K562 (cell line): ENCODE measurements around the gene CEACAM18. TPM values are rescaled to one million over a fixed set of nuclear protein-coding genes. Genes with fewer than 3 reads are reported as not detected.

Experiments used
- ARID3A ChIP-seq: IDR thresholded peaks from 2 replicates; pipeline ENCODE4 v1.6.1; 2012; ENCODE audit warnings: low read depth, low read length, improper control_type of control experiment, borderline replicate concordance
- CHCHD3 ChIP-seq: fragments of 250-450 bp; sonication (Bioruptor Pico); IDR thresholded peaks from 2 replicates; pipeline ENCODE4 v2.1.2; 2022; ENCODE audit warnings: mild to moderate bottlenecking
- EP300 ChIP-seq: IDR thresholded peaks from 2 replicates; pipeline ENCODE4 v1.6.1; 2012; ENCODE audit warnings: low read length, improper control_type of control experiment
- ETV6 ChIP-seq, 3 experiments: fragments of 150-350 bp in 1 of 3; sonication (generic) in 1 of 3; formaldehyde crosslinking in 1 of 3; IDR thresholded peaks; 2 replicates each; pipeline versions ENCODE4 v1.6.1 to v1.8.0; 2014 to 2022; ENCODE audit warnings: borderline replicate concordance in 2 of 3, low read depth in 2 of 3, antibody characterized with exemption in 1 of 3, low read length in 1 of 3, mild to moderate bottlenecking in 1 of 3, missing genetic modification reagents in 1 of 3
- HDAC3 ChIP-seq: fragments of 450-650 bp; IDR thresholded peaks from 2 replicates; pipeline ENCODE4 v1.6.1; 2018; ENCODE audit warnings: borderline replicate concordance, mild to moderate bottlenecking, moderate library complexity; ENCODE audit not compliant: partially characterized antibody
- IFI16 ChIP-seq: fragments of 250-450 bp; sonication (Bioruptor Pico); IDR thresholded peaks from 2 replicates; pipeline ENCODE4 v2.1.2; 2022; ENCODE audit warnings: mild to moderate bottlenecking, inconsistent platforms
- ILF3 ChIP-seq: fragments of 450-650 bp; IDR thresholded peaks from 2 replicates; pipeline ENCODE4 v1.6.1; 2018; ENCODE audit warnings: antibody characterized with exemption, mild to moderate bottlenecking, moderate library complexity, borderline replicate concordance
- SIN3B ChIP-seq: fragments of 450-650 bp; IDR thresholded peaks from 2 replicates; pipeline ENCODE4 v1.6.1; 2017; ENCODE audit warnings: low read depth, mild to moderate bottlenecking, moderate library complexity
- SMARCE1 ChIP-seq: fragments of 450-650 bp; IDR thresholded peaks from 2 replicates; pipeline ENCODE4 v1.7.1; 2016; ENCODE audit warnings: mild to moderate bottlenecking
- TARDBP ChIP-seq: fragments of 450-650 bp; IDR thresholded peaks from 2 replicates; pipeline ENCODE4 v1.6.1; 2016
- TBL1XR1 ChIP-seq, 2 experiments: IDR thresholded peaks; 2 replicates each; pipeline ENCODE4 v1.6.1; 2012; ENCODE audit warnings: improper control_type of control experiment in 2 of 2, low read length in 2 of 2, mild to moderate bottlenecking in 1 of 2
- TSHZ1 ChIP-seq: fragments of 250-450 bp; sonication (Bioruptor Pico); IDR thresholded peaks from 2 replicates; pipeline ENCODE4 v1.4.0; 2020; ENCODE audit warnings: mild to moderate bottlenecking, moderate library complexity
- ZBTB11 ChIP-seq, 3 experiments: fragments of 200-800 bp in 1 of 3; fragments of 250-450 bp in 1 of 3; fragments of 450-650 bp in 1 of 3; sonication (Bioruptor Pico) in 1 of 3; sonication (Bioruptor generic) in 1 of 3; formaldehyde crosslinking in 1 of 3; IDR thresholded peaks; 2 replicates each; pipeline versions ENCODE4 v1.6.1 to v1.8.0; 2016 to 2022; ENCODE audit warnings: mild to moderate bottlenecking in 2 of 3, missing genetic modification characterization in 2 of 3, missing compliant biosample characterization in 1 of 3, moderate library complexity in 1 of 3
- ZNF79 ChIP-seq: fragments of 250-450 bp; sonication (Bioruptor Pico); IDR thresholded peaks from 2 replicates; pipeline ENCODE4 v1.4.0; 2020; ENCODE audit warnings: low read depth, mild to moderate bottlenecking, moderate library complexity
- polyA plus RNA-seq, 8 experiments: library from polyadenylated mRNA; depleted of rRNA in 4 of 8; stranded (reverse) in 5 of 8; unstranded in 3 of 8; fragments of >200 nt; fragmentation: Nextera tagmentation in 2 of 8; fragmentation: Illumina TruSeq in 1 of 8; extraction: Ambion mirVana in 2 of 8; extraction: Trizol in 1 of 8; gene quantifications; 2 replicates each; pipeline versions ENCODE4 v1.2.1 to v1.2.3, GENCODE V29; 2011 to 2014; ENCODE audit warnings: inconsistent platforms in 1 of 8, missing spikeins in 1 of 8
- total RNA-seq, 7 experiments: library from RNA; depleted of rRNA in 6 of 7; stranded (reverse); fragments of >200 nt in 6 of 7; fragmentation: Illumina TruSeq in 2 of 7; extraction: Trizol in 2 of 7; gene quantifications; 2 replicates each; pipeline versions ENCODE4 v1.2.1 to v1.2.3, GENCODE V29; 2011 to 2021; ENCODE audit warnings: low replicate concordance in 1 of 7

The CEACAM18 gene
- total and polyA plus RNA-seq, 9 of the 15 experiments (the other 6 are each of a cell fraction or from before 2014, with no cell fraction given): 0.08 to 0.24 (median 0.15) TPM; not detected in 3

GRCh38 chr19:51467864-51468544 lies 10.3 kb upstream of the CEACAM18 start (continued):
- TF ChIP-seq ZBTB11 (CRISPR knock-in tag; IDR thresholded peaks at IDR 0.05): peak in 2 of 3 experiments; percentile 63 to 93; a peak in 4 of 6 replicates
- no peak for TF ChIP-seq SIN3B
- TF ChIP-seq TBL1XR1 (IDR thresholded peaks at IDR 0.05; ENCODE audit: low read length in 2 of 2): peak; percentile 76 to 87; a peak in 3 of 4 replicates
- no peak for TF ChIP-seq CHCHD3 (CRISPR knock-in tag)
- peak; percentile 96 to 98 for TF ChIP-seq ETV6 (IDR thresholded peaks at IDR 0.05; ENCODE audit: borderline replicate concordance in 1 of 2, low read depth in 2 of 2, low read length in 1 of 2)
- no peak for TF ChIP-seq ETV6 (CRISPR knock-in tag; IDR thresholded peaks at IDR 0.05; ENCODE audit: borderline replicate concordance)
- TF ChIP-seq TARDBP: no peak
- TF ChIP-seq TSHZ1 (CRISPR knock-in tag): no peak
- TF ChIP-seq EP300: peak; percentile 98
- peak; percentile 81 for TF ChIP-seq HDAC3
- no peak for TF ChIP-seq ILF3
- TF ChIP-seq ARID3A: peak; percentile 41; the same call in 1 of the 2 replicates
- peak; percentile 73 for TF ChIP-seq SMARCE1
- TF ChIP-seq ZNF79 (CRISPR knock-in tag): no peak
- TF ChIP-seq IFI16 (CRISPR knock-in tag): no peak
